Cardiac muscle cell (in vitro differentiated cells and primary cell): Measurements from ENCODE around the gene KLHDC7B. TPM values are rescaled to one million over a fixed set of nuclear protein-coding genes. Genes with fewer than 3 reads are reported as not detected.

Source experiments
- DNase-seq, 2 donors: peaks; one replicate each; pipeline versions ENCODE4 v3.0.0 to v3.0.0-alpha.2; 2010 to 2017; ENCODE audit warnings: low read depth in 1 of 2, low spot score in 1 of 2
- H3K27ac ChIP-seq: fragments of 200-600 bp; sonication (generic); 2 replicates; pipeline ENCODE4 v1.5.1; 2016
- H3K27me3 ChIP-seq: fragments of 200-600 bp; sonication (generic); 2 replicates; pipeline ENCODE4 v1.6.0; 2016; ENCODE audit warnings: control low read depth
- H3K36me3 ChIP-seq: fragments of 200-600 bp; sonication (generic); 2 replicates; pipeline ENCODE4 v1.5.1; 2016; ENCODE audit warnings: control low read depth
- H3K4me1 ChIP-seq: fragments of 200-600 bp; sonication (generic); 2 replicates; pipeline ENCODE4 v1.8.1; 2017; ENCODE audit warnings: low read depth, mild to moderate bottlenecking, mixed run types
- H3K4me3 ChIP-seq: fragments of 200-600 bp; sonication (generic); 2 replicates; pipeline ENCODE4 v1.5.1; 2016; ENCODE audit warnings: mild to moderate bottlenecking
- H3K9me3 ChIP-seq: fragments of 200-600 bp; sonication (generic); 2 replicates; pipeline ENCODE4 v1.5.1; 2017; ENCODE audit warnings: low read depth, mild to moderate bottlenecking, control low read depth
- polyA plus RNA-seq: library from polyadenylated mRNA; unstranded; fragments of >200 nt; fragmentation: Nextera tagmentation; extraction: Ambion mirVana; gene quantifications from 2 replicates; pipeline ENCODE4 v1.2.1, GENCODE V29; 2016
- total RNA-seq: library from RNA; depleted of rRNA; stranded (reverse); fragments of >200 nt; gene quantifications from 2 replicates; pipeline ENCODE4 v1.2.3, GENCODE V29; 2016
- TF ChIP-seq, protein P1 (sequence below): IDR thresholded peaks from 2 replicates; pipeline ENCODE4 v1.5.1; 2012; ENCODE audit warnings: low read depth, mild to moderate bottlenecking, low read length

KLHDC7B gene
- total and polyA plus RNA-seq, 2 experiments from 2014 or later = 0.18 to 0.45 TPM

DNA sequence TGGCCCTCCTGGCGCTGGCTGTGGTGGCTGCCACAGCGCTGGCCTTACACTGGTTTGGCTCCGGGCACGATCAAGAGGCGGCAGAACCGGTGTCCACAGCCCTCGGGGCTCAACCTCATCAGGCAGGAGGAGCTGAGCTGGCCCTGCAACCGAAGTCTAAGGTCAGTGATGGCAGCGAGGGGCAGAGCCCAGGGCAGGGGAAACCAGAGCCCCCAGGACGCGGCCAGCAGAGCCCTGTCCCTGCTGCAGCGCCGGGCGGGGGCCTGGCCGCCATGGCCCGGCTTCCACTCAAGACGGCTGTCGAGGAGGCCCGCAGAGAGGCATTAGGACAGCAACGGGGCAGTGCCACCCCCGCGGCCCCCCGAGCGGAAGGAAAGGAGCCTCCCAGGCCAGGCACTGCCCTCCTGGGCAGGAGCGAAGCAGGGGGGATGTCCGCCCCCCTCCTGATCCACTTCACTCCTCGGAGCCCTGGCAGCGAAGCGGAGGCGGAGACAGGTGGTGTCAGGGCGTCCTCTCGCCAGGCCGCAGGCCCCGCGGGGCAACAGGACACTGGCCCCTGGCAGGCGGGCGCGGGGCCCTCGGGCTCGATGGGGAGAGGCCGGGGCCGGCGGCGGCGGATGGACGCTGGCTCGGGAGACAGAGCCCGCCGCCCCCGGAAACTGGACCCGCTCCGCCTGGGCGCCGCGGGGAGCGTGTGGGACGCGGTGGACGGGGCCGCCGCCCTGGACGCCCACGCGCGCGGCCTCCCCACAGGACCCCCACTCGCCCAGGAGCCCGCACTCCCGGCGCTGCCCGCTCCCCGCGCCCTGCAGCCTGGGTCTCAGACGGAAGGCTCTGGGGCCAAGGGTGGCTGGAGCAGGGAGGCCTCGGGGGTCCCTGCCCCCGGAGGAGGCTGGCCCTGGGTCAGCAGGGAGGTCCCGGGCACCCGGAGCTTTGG is 895 bp downstream of the KLHDC7B start:
- Histone ChIP-seq H3K27me3 (peaks cover 7% of the 10 kb centered on the region), H3K27ac (no peak overlapping the region), H3K36me3 (no peaks in the 10 kb centered on the region), H3K4me3 (no peak overlapping the region), H3K4me1 (peaks cover 6% of the 10 kb centered on the region), H3K9me3 (no peaks in the 10 kb centered on the region)
- DNase-seq = no peak
- TF ChIP-seq, protein P1, sequence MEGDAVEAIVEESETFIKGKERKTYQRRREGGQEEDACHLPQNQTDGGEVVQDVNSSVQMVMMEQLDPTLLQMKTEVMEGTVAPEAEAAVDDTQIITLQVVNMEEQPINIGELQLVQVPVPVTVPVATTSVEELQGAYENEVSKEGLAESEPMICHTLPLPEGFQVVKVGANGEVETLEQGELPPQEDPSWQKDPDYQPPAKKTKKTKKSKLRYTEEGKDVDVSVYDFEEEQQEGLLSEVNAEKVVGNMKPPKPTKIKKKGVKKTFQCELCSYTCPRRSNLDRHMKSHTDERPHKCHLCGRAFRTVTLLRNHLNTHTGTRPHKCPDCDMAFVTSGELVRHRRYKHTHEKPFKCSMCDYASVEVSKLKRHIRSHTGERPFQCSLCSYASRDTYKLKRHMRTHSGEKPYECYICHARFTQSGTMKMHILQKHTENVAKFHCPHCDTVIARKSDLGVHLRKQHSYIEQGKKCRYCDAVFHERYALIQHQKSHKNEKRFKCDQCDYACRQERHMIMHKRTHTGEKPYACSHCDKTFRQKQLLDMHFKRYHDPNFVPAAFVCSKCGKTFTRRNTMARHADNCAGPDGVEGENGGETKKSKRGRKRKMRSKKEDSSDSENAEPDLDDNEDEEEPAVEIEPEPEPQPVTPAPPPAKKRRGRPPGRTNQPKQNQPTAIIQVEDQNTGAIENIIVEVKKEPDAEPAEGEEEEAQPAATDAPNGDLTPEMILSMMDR = no peak

DNA sequence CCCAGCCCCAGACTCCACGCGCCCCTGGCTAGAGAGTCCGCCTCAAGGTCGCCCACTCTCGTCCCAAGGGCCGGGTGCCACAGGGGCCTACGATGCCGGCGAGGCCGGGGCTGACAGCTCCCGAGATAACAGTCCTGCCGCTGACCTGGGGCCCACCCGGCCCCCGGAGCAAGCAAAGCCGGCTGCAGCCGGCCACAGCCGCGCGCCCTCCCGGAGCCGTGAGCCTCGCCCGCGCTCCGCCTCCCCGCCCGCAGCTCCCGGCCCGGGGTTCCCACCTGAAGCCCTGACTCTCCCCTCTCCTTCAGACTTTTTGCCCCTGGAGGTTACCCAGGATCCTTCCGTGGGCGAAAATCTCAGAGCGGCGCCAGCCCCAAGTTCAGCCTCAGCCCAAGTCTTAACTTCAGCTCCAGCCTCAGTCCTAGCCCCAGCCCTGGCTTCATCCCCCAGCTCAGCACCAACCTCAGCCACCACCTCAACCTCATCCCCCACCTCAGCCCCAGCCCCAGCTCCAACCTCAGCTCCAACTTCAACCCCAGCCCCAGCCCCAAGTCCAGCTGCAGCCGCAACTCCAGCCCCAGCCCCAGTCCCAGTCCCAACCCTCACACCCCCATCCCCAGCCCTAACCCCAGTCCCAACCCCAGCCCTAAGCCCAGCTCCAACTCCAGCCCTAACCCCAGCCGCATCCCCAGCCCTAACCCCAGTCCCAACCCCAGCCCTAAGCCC is 1.7 kb downstream of the KLHDC7B start:
- Histone ChIP-seq H3K4me3 (no peak overlapping the region), H3K9me3 (no peaks in the 10 kb centered on the region), H3K36me3 (no peaks in the 10 kb centered on the region), H3K27me3 (peaks cover 7% of the 10 kb centered on the region), H3K4me1 (peaks cover 6% of the 10 kb centered on the region), H3K27ac (no peak overlapping the region)
- no peak for DNase-seq
- TF ChIP-seq, protein P1 = no peak

DNA sequence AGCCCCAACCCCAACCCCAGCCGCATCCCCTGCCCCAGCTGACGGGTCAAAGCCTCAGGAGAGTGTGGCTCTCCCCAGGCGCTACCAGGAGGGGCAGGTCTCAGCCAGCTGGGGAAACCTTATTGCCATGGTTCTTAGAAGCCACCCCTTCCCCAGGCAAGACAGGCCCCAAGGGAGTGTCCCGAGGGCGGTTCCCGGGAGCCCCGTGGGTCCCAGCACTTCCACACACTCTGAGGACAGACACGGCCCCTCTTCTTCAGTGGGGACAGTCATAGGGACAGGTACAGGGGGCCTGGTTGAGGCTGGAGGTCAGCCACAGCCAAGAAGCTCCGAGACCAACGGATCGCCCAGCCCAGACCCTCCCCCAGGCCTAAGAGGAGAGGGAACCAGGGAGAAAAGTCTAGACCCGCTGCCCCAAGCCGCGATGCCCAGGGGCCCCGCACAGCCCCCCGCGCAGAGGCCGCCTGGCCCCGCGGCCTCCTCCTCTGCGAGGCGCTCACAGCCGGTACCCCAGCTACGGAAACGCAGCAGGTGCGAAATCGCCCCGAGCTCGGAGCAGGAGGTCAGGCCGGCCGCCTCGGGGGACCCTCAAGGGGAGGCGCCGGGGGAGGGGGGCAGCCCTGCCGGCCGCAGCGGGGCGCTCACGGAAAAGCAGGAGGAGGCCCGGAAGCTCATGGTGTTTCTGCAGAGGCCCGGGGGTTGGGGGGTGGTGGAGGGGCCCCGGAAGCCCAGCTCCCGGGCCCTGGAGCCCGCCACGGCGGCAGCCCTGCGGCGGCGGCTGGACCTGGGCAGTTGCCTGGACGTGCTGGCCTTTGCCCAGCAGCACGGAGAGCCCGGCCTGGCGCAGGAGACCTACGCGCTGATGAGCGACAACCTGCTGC is 2.6 kb downstream of the KLHDC7B start:
- no peak overlapping the region for H3K4me3 ChIP-seq
- H3K4me1 ChIP-seq = peaks cover 6% of the 10 kb centered on the region
- H3K36me3 ChIP-seq = no peaks in the 10 kb centered on the region
- TF ChIP-seq, protein P1 = peak; percentile 9
- no peaks in the 10 kb centered on the region for H3K9me3 ChIP-seq
- no peak overlapping the region for H3K27ac ChIP-seq
- no peak for DNase-seq
- H3K27me3 ChIP-seq = peaks cover 7% of the 10 kb centered on the region

DNA sequence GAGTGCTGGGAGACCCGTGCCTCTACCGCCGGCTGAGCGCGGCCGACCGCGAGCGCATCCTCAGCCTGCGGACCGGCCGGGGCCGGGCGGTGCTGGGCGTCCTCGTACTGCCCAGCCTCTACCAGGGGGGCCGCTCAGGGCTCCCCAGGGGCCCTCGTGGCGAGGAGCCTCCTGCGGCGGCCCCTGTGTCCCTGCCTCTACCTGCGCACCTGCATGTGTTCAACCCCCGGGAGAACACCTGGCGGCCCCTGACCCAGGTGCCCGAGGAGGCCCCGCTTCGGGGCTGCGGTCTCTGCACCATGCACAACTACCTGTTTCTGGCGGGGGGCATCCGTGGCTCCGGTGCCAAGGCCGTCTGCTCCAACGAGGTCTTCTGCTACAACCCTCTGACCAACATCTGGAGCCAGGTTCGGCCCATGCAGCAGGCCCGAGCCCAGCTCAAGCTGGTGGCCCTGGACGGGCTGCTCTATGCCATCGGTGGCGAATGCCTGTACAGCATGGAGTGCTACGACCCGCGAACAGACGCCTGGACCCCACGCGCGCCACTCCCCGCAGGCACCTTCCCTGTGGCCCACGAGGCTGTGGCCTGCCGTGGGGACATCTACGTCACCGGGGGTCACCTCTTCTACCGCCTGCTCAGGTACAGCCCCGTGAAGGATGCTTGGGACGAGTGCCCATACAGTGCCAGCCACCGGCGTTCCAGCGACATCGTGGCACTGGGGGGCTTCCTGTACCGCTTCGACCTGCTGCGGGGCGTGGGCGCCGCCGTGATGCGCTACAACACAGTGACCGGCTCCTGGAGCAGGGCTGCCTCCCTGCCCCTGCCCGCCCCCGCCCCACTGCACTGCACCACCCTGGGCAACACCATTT is 3.5 kb downstream of the KLHDC7B start:
- no peak overlapping the region for H3K4me3 ChIP-seq
- H3K4me1 ChIP-seq = peaks cover 6% of the 10 kb centered on the region
- H3K27me3 ChIP-seq = no peaks in the 10 kb centered on the region
- no peak for DNase-seq
- TF ChIP-seq, protein P1 = no peak
- no peaks in the 10 kb centered on the region for H3K9me3 ChIP-seq
- H3K36me3 ChIP-seq = no peaks in the 10 kb centered on the region
- no peak overlapping the region for H3K27ac ChIP-seq
